NOMO-1 (cell line): ENCODE data around the gene JRKL.

Source experiments
- DNase-seq, 2 experiments: peaks; one replicate each; lab custom pipeline; 2025; ENCODE audit not compliant: unreplicated experiment in 2 of 2; lab: John Stamatoyannopoulos, UW

Gene JRKL

GRCh38 chr11:96389720-96390487 lies at the start of gene JRKL, which contains the start of gene CCDC82:
Gene JRKL (plus strand): TSS chr11:96390013. CDS start chr11:96390650, 637 bp downstream.
Gene CCDC82 (minus strand): TSS chr11:96389912. CDS start chr11:96384747, 5,165 bp downstream.
- peak; percentile 74 to 92 for DNase-seq

GRCh38 chr11:96340555-96340885 lies 49.3 kb upstream of the JRKL start:
- DNase-seq: no peak

GRCh38 chr11:96341211-96342013 lies 48.4 kb upstream of the JRKL start:
- no peak for DNase-seq

GRCh38 chr11:96342014-96342960 lies 47.5 kb upstream of the JRKL start:
- peak in 1 of 2 experiments; percentile 25 for DNase-seq

- peak; percentile 85 to 90 for DNase-seq
Measured at GRCh38 chr11:96342961-96343711, 46.7 kb upstream of the JRKL start, which contains the start of gene MAML2. Gene MAML2 (minus strand): TSS chr11:96343195. CDS start chr11:96341895, 1,300 bp downstream.

GRCh38 chr11:96356848-96357247 lies 33.0 kb upstream of the JRKL start:
- DNase-seq: no peak

- DNase-seq: no peak
Measured at GRCh38 chr11:96357794-96358193, 32.0 kb upstream of the JRKL start.

GRCh38 chr11:96358321-96358720 lies 31.5 kb upstream of the JRKL start:
- no peak for DNase-seq

GRCh38 chr11:96361778-96362177 lies 28.0 kb upstream of the JRKL start:
- no peak for DNase-seq

GRCh38 chr11:96365493-96365892 lies 24.3 kb upstream of the JRKL start:
- no peak for DNase-seq

GRCh38 chr11:96366024-96366423 lies 23.8 kb upstream of the JRKL start:
- no peak for DNase-seq

- peak; percentile 6 to 53 for DNase-seq
Measured at GRCh38 chr11:96367342-96367741, 22.5 kb upstream of the JRKL start.

- DNase-seq: no peak
Measured at GRCh38 chr11:96373826-96374225, 16.0 kb upstream of the JRKL start.

GRCh38 chr11:96376796-96377195 lies 13.0 kb upstream of the JRKL start:
- DNase-seq: no peak

- no peak for DNase-seq
Measured at GRCh38 chr11:96384156-96384555, 5.7 kb upstream of the JRKL start.

- no peak for DNase-seq
Measured at GRCh38 chr11:96385187-96385586, 4.6 kb upstream of the JRKL start.

- peak in 1 of 2 experiments; percentile 66 for DNase-seq
Measured at GRCh38 chr11:96388891-96389719, 708 bp upstream of the JRKL start.

GRCh38 chr11:96390488-96390792 lies 627 bp downstream of the JRKL start:
- DNase-seq: no peak

- no peak for DNase-seq
Measured at GRCh38 chr11:96391698-96392307, 2.0 kb downstream of the JRKL start.
